Stimulated activated CD4-positive, alpha-beta T cell treated with anti-CD3 and anti-CD28 coated beads, Interleukin-4, amount 100 ng/mL, for 4 hours (primary cell): ENCODE results near the gene LSAMP.
"Not testable (repeated sequence)": the region's sequence is repeated elsewhere in the genome, so short reads cannot be mapped to it uniquely, and the experiment has no call there.

ENCODE experiments used
- DNase-seq, 2 experiments: peaks; one replicate each; pipeline ENCODE4 v3.0.0-alpha.2; 2020

Gene LSAMP

GRCh38 chr3:116230431-116231020, 214.8 kb downstream of the LSAMP start:
- no peak for DNase-seq

GRCh38 chr3:116226266-116226665, 219.0 kb downstream of the LSAMP start:
- DNase-seq, result no peak

GRCh38 chr3:116216761-116217160, 228.5 kb downstream of the LSAMP start:
- DNase-seq, result no peak

GRCh38 chr3:116211901-116212300, 233.4 kb downstream of the LSAMP start:
- no peak for DNase-seq

GRCh38 chr3:116208830-116209229, 236.5 kb downstream of the LSAMP start:
- DNase-seq, result not testable (repeated sequence)

- DNase-seq, result no peak
These were observed 244.2 kb downstream of the LSAMP start for GRCh38 chr3:116200956-116201690.

- DNase-seq, result no peak
These were observed 246.2 kb downstream of the LSAMP start for GRCh38 chr3:116199063-116199462.

GRCh38 chr3:116198087-116198486, 247.2 kb downstream of the LSAMP start:
- DNase-seq, result no peak

- no peak for DNase-seq
These were observed 252.8 kb downstream of the LSAMP start for GRCh38 chr3:116192464-116192863.

- DNase-seq, result no peak
These were observed 253.9 kb downstream of the LSAMP start for GRCh38 chr3:116191409-116191808.

GRCh38 chr3:116190095-116190494, 255.2 kb downstream of the LSAMP start:
- DNase-seq, result no peak

- DNase-seq, result no peak
These were observed 257.0 kb downstream of the LSAMP start for GRCh38 chr3:116188231-116188785.

GRCh38 chr3:116186049-116186448, 259.2 kb downstream of the LSAMP start:
- no peak for DNase-seq

- no peak for DNase-seq
These were observed 264.1 kb downstream of the LSAMP start for GRCh38 chr3:116181159-116181558.

GRCh38 chr3:116179091-116179490, 266.2 kb downstream of the LSAMP start:
- no peak for DNase-seq

- no peak for DNase-seq
These were observed 268.2 kb downstream of the LSAMP start for GRCh38 chr3:116176974-116177555.

- no peak for DNase-seq
These were observed 279.2 kb downstream of the LSAMP start for GRCh38 chr3:116166121-116166520.

GRCh38 chr3:116165641-116166040, 279.6 kb downstream of the LSAMP start:
- DNase-seq, result no peak

GRCh38 chr3:116165135-116165534, 280.2 kb downstream of the LSAMP start:
- DNase-seq, result no peak

GRCh38 chr3:116164039-116164438, 281.2 kb downstream of the LSAMP start:
- DNase-seq, result no peak

GRCh38 chr3:116161575-116162525, 283.4 kb downstream of the LSAMP start:
- no peak for DNase-seq

- no peak for DNase-seq
These were observed 284.7 kb downstream of the LSAMP start for GRCh38 chr3:116160594-116160993.

GRCh38 chr3:116155841-116156240, 289.4 kb downstream of the LSAMP start:
- no peak for DNase-seq
